AG09309 (cell line): Measurements from ENCODE around the gene UAP1L1.
A peak's percentile ranks its signal among the peaks of the same experiment; 100 is the strongest.

Source experiments
- DNase-seq: peaks from one replicate; pipeline ENCODE4 v3.0.0-alpha.2; 2010; ENCODE audit warnings: low read depth
- H3K4me3 ChIP-seq: 2 replicates; pipeline ENCODE4 v1.5.1; 2011; ENCODE audit warnings: mild to moderate bottlenecking, low read depth, low read length, moderate library complexity; ENCODE audit not compliant: control insufficient read depth
- CTCF ChIP-seq: IDR thresholded peaks from 2 replicates; pipeline ENCODE4 v1.5.1; 2011; ENCODE audit warnings: mild to moderate bottlenecking, low read depth, low read length, inconsistent platforms; ENCODE audit not compliant: insufficient read depth, control insufficient read depth; ENCODE audit errors: missing control alignments

UAP1L1 gene

DNA sequence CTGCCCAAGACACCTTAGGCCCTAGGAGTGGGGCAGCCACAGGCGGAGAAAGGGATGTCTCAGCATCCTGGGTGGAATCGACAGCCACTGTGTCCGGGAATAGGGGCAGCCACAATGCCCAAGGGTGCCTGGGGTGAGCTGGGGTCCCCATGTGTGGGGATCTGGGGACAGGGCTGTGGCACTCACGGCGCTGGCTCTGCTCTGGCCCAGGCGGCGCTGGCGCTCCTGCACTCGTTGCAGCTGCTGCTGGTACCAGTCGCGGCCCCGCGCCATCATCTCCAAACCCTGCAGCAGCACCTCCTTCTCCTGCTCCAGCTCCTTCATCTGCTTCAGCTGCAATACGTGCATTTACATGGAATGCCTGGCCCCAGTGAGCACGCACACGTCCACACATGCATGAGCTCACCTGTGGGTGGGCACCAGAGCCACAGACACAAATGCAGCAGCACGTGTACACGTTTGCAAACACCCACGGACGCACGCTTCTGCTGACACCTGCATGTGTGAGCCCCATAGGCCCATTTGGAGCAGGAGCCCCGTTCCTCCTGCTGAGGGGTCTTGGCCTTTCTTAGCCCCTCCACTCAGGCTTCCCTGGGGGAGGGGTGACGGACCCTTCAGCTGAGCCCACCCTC is 11.9 kb upstream of the UAP1L1 start:
- no peak for TF ChIP-seq CTCF
- DNase-seq: no peak
- H3K4me3 ChIP-seq: no peak overlapping the region

DNA sequence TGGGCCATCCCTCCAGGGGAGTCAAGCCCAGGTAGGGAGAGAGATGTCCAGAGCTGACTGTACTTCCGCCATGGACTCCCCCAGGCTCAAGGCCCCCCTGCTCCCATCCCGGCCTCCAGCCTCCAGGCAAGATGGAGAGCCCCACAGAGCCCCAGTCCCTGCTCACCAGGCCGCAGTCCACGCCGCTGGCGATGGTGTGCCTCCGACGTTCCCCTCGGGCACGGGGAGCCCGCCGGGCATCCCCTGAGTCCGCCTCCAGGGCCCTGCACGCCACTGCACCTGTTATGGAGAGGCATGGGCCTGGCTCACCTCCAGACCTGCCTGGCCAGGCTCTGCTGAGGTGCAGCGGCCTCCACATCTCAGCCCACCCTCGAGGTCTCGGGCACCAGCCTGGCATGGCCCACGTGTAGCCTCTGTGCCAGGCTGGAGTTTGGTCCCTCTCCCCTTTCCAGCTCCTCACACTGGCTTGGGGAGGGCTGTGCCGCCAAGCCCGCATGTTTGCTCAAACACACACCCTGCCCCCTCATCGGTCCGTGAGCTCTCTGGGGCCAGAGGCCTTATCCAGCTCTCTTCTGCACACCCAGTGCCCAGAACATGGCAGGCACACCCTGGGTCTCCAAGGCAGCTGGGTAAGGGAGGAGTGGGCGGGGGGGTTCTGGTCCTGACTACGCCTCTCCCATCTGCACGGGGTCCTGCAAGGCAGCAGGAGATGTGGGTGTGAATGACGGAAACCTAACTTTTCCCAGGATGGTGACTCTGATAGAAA is 11.0 kb upstream of the UAP1L1 start:
- no peak for DNase-seq
- TF ChIP-seq CTCF: no peak
- no peak overlapping the region for H3K4me3 ChIP-seq

DNA sequence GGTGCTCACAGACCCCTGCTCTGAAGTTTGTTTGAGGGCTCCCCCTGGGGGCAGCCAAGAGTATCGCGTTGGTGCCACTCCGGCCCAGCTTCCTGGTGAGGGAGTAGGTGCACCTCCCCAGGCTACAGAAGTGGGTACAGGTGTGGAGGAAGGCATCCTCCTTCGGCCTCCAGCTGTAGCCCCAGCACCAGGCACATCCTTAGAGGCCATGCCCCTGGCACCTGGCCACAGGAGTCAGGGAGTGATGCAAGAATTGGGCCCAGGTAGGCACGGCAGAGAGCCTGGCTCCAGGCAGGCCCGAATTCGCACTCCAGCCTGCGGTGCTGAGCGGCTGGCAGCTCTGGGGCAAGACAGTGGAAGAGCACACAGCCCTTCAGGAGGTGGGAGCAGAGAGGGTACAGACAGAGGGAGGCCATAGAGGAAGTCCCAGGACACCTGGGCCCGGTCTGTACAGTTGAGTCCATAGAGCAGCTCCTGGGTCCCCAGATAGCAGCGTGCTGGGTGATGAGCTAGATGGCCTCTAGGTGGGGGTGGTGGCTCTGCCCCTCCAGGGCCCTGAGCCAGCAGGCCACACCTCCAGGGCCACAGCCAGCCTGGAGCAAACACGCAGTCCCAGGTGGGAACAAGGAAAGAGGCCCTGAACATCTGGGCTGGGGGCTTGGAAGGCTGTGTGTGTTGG is 9.3 kb upstream of the UAP1L1 start:
- DNase-seq: no peak
- peak; percentile 83 for TF ChIP-seq CTCF
- no peak overlapping the region for H3K4me3 ChIP-seq

- peak overlapping the region; percentile 37 for H3K4me3 ChIP-seq
- TF ChIP-seq CTCF: no peak
- DNase-seq: no peak
These were observed 8.5 kb upstream of the UAP1L1 start for GRCh38 chr9:137068539-137069507.

DNA sequence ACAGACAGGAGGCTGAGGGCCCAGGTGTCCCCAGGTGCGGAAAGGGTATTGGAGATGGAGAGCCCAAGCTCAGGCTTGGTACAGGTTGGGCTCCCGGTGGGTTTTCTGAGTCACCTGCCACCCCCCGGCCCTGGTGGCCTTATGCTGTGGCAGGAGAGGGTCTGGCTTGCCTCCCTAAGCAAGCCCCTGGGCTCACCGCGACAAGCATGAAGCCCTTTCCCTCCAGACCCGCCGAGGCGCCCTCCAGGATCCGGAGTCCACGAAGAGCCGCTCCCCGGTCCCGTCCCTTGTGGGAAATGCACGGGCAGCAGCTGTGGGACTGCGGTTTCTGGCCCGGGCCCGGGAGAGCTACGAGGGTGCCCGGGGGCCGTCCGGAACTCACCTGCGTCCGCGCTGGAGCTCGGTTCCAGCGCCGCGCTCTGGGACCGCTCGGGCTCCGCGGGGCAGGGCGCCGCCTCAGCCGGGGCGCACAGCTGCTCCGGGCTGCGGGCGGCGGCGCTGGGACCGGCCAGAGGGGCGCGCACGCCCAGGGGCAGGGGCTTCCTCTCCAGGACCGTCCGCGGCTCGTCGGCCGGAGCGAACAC is 7.7 kb upstream of the UAP1L1 start:
- DNase-seq: no peak
- no peak for TF ChIP-seq CTCF
- H3K4me3 ChIP-seq: peak overlapping the region; percentile 37
